A549 (cell line): ENCODE results near the gene GALNTL6. TPM values are rescaled to one million over a fixed set of nuclear protein-coding genes. Genes with fewer than 3 reads are reported as not detected.

Experiments used
- ATAC-seq, 2 experiments: fragments of 200-7000 bp in 1 of 2; fragments of >200 bp in 1 of 2; cut with Nextera tagmentation in 1 of 2; cut with Tn5 transposase in 1 of 2; 3 replicates each; pipeline versions ENCODE4 v1.8.0 to v1.9.1; 2018 to 2020; ENCODE audit warnings: mild to moderate bottlenecking in 1 of 2, moderate library complexity in 1 of 2
- CTCF ChIA-PET: fragments of 300-600 bp; sonication (Branson Sonifier 250); formaldehyde crosslinking; extraction: SDS; loops from one replicate; lab custom pipeline; 2021; ENCODE audit warnings: antibody characterized with exemption, inconsistent platforms; lab: Yijun Ruan, JAX
- POLR2A ChIA-PET: fragments of 350-600 bp; formaldehyde crosslinking; extraction: SDS; loops from one replicate; lab custom pipeline; 2021; ENCODE audit warnings: antibody characterized with exemption, inconsistent platforms; lab: Yijun Ruan, JAX
- DNase-seq, 2 experiments: peaks; one replicate each; pipeline versions ENCODE4 v3.0.0 to v3.0.0-alpha.2; 2011 to 2016; ENCODE audit warnings: low read depth in 1 of 2, low spot score in 1 of 2
- FAIRE-seq: peaks from 2 replicates; lab custom pipeline; 2011; peaks lifted over from hg19 to GRCh38; lab: Jason Lieb, UNC
- H3K27ac ChIP-seq, 2 experiments: fragments of >200 bp; sonication (Bioruptor Twin); formaldehyde crosslinking; 3 replicates each; pipeline ENCODE4 v1.5.1; 2016 to 2017
- H3K4me1 ChIP-seq: fragments of >200 bp; sonication (Bioruptor Twin); formaldehyde crosslinking; 3 replicates; pipeline ENCODE4 v1.6.1; 2016
- H3K4me2 ChIP-seq: fragments of >200 bp; sonication (Bioruptor Twin); formaldehyde crosslinking; 3 replicates; pipeline ENCODE4 v1.6.1; 2016
- H3K4me3 ChIP-seq: fragments of >200 bp; sonication (Bioruptor Twin); formaldehyde crosslinking; 3 replicates; pipeline ENCODE4 v1.5.1; 2016
- H3K9me3 ChIP-seq: fragments of >200 bp; sonication (Bioruptor Twin); formaldehyde crosslinking; 3 replicates; pipeline ENCODE4 v1.6.1; 2016
- ATOH8 ChIP-seq: fragments of 250-450 bp; sonication (Bioruptor Pico); IDR thresholded peaks from 2 replicates; pipeline ENCODE4 v1.5.0; 2020; ENCODE audit warnings: low read depth, mild to moderate bottlenecking, moderate library complexity
- BHLHE40 ChIP-seq: IDR thresholded peaks from 2 replicates; pipeline ENCODE4 v1.6.1; 2012; ENCODE audit warnings: low read depth, low read length, inconsistent platforms
- CBX8 ChIP-seq: fragments of 200-600 bp; sonication (generic); IDR thresholded peaks from 2 replicates; pipeline ENCODE4 v1.6.1; 2016
- CHD4 ChIP-seq: fragments of 200-600 bp; sonication (generic); IDR thresholded peaks from 2 replicates; pipeline ENCODE4 v1.6.1; 2016; ENCODE audit warnings: antibody characterized with exemption, mild to moderate bottlenecking, borderline replicate concordance
- CTCF ChIP-seq: fragments of >200 bp; sonication (Bioruptor Twin); formaldehyde crosslinking; IDR thresholded peaks from 3 replicates; pipeline ENCODE4 v1.5.1; 2016
- EP300 ChIP-seq, 2 experiments: fragments of >200 bp; sonication (Bioruptor Twin); formaldehyde crosslinking; IDR thresholded peaks; 2 replicates in 1 of 2; 3 replicates in 1 of 2; pipeline ENCODE4 v1.6.1; 2016 to 2017
- FOSL2 ChIP-seq, 2 experiments: fragments of 450-650 bp in 1 of 2; fragments of >200 bp in 1 of 2; sonication (Bioruptor Twin) in 1 of 2; formaldehyde crosslinking; IDR thresholded peaks; 2 replicates each; pipeline versions ENCODE4 v1.5.0 to v1.6.1; 2016 to 2020; ENCODE audit warnings: mild to moderate bottlenecking in 1 of 2, moderate library complexity in 1 of 2
- FOXS1 ChIP-seq: fragments of 250-450 bp; sonication (Bioruptor Pico); IDR thresholded peaks from 2 replicates; pipeline ENCODE4 v1.5.0; 2020; ENCODE audit warnings: mild to moderate bottlenecking, moderate library complexity
- HES2 ChIP-seq: fragments of >200 bp; sonication (Bioruptor Twin); formaldehyde crosslinking; IDR thresholded peaks from 2 replicates; pipeline ENCODE4 v1.6.1; 2016
- HEYL ChIP-seq: fragments of 250-450 bp; sonication (Bioruptor Pico); IDR thresholded peaks from 2 replicates; pipeline ENCODE4 v1.8.0; 2021; ENCODE audit warnings: mild to moderate bottlenecking, moderate library complexity
- HMGXB4 ChIP-seq: fragments of 250-450 bp; sonication (Bioruptor Pico); IDR thresholded peaks from 2 replicates; pipeline ENCODE4 v1.5.0; 2021; ENCODE audit warnings: mild to moderate bottlenecking, moderate library complexity, borderline replicate concordance
- HOXB13 ChIP-seq: fragments of 250-450 bp; sonication (Bioruptor Pico); IDR thresholded peaks from 2 replicates; pipeline ENCODE4 v1.5.0; 2020; ENCODE audit warnings: low read depth, mild to moderate bottlenecking, moderate library complexity
- JUN ChIP-seq, 2 experiments: fragments of >200 bp; sonication (Bioruptor Twin); formaldehyde crosslinking; IDR thresholded peaks; 2 replicates in 1 of 2; 3 replicates in 1 of 2; pipeline ENCODE4 v1.6.1; 2016 to 2017
- MAX ChIP-seq: IDR thresholded peaks from 2 replicates; pipeline ENCODE4 v1.6.1; 2012
- NFE2L2 ChIP-seq: fragments of 150-350 bp; conservative IDR thresholded peaks from 2 replicates; pipeline ENCODE4 v1.6.1; 2014; ENCODE audit warnings: low read length
- NR3C1 ChIP-seq: fragments of >200 bp; sonication (Bioruptor Twin); formaldehyde crosslinking; IDR thresholded peaks from 3 replicates; pipeline ENCODE4 v1.6.1; 2017
- RARB ChIP-seq: fragments of 250-450 bp; sonication (Bioruptor Pico); IDR thresholded peaks from 2 replicates; pipeline ENCODE4 v1.8.0; 2021; ENCODE audit warnings: mild to moderate bottlenecking, moderate library complexity
- REST ChIP-seq: fragments of 200-600 bp; sonication (generic); IDR thresholded peaks from 2 replicates; pipeline ENCODE4 v1.6.1; 2016; ENCODE audit warnings: antibody characterized with exemption, mild to moderate bottlenecking, moderate library complexity
- RFX5 ChIP-seq: fragments of 450-650 bp; IDR thresholded peaks from 2 replicates; pipeline ENCODE4 v1.7.1; 2014; ENCODE audit warnings: antibody characterized with exemption, mild to moderate bottlenecking, moderate library complexity
- TFCP2L1 ChIP-seq: fragments of 250-450 bp; sonication (Bioruptor Pico); IDR thresholded peaks from 2 replicates; pipeline ENCODE4 v1.5.0; 2021; ENCODE audit warnings: mild to moderate bottlenecking
- USF2 ChIP-seq: fragments of 450-650 bp; IDR thresholded peaks from 2 replicates; pipeline ENCODE4 v1.6.1; 2014; ENCODE audit warnings: antibody characterized with exemption
- WGBS: methylation state at CpG from one replicate; pipeline ENCODE4 v1.1.6; 2017; ENCODE audit errors: missing lambda C conversion rate; 5-methylcytosine and 5-hydroxymethylcytosine counted together
- polyA plus RNA-seq, 4 experiments: library from polyadenylated mRNA; depleted of rRNA in 3 of 4; stranded (reverse); fragments of >200 nt; fragmentation: RNase III in 1 of 4; extraction: RNeasy Plus Mini Kit Qiagen cat#74134 plus additional on column Dnase treatment in 1 of 4; gene quantifications; 2 replicates in 3 of 4; 3 replicates in 1 of 4; pipeline ENCODE4 v1.2.3, GENCODE V29; 2011 to 2017

Gene GALNTL6
- polyA plus RNA-seq, 2 of the 4 experiments (the other 2 are of a cell fraction): 0.06 to 0.49 TPM

GRCh38 chr4:173017802-173018201, 1204.6 kb downstream of the GALNTL6 start:
- no peak for FAIRE-seq
- no peak overlapping the region for H3K27ac ChIP-seq
- ChIA-PET CTCF (interaction anchor here (0.9 kb wide), 1 partner anchor 240 kb away, joined by 4 read pairs; no protein-coding TSS in a partner anchor), POLR2A (no interaction called here)
- no peak for DNase-seq
- H3K9me3 ChIP-seq: no peaks in the 10 kb centered on the region
- no peak for TF ChIP-seq RARB (CRISPR knock-in tag)
- no peak for TF ChIP-seq HOXB13 (CRISPR knock-in tag)
- TF ChIP-seq HEYL (CRISPR knock-in tag): no peak
- no peak for TF ChIP-seq TFCP2L1 (CRISPR knock-in tag)
- no peak for TF ChIP-seq USF2
- no peak for TF ChIP-seq REST
- TF ChIP-seq NR3C1: no peak
- TF ChIP-seq CTCF: no peak
- TF ChIP-seq BHLHE40: no peak
- no peak for TF ChIP-seq MAX
- no peak for TF ChIP-seq CHD4
- no peak for TF ChIP-seq NFE2L2
- TF ChIP-seq FOXS1: no peak
- TF ChIP-seq ATOH8 (CRISPR knock-in tag): no peak
- peaks cover 23% of the 10 kb centered on the region for H3K4me1 ChIP-seq
- H3K4me2 ChIP-seq: no peak overlapping the region
- no peak for ATAC-seq
- no peak overlapping the region for H3K4me3 ChIP-seq

- H3K4me2 ChIP-seq: no peak overlapping the region
- ChIA-PET CTCF (no interaction called here), POLR2A (no interaction called here)
- no peak overlapping the region for H3K27ac ChIP-seq
- DNase-seq (no peak), FAIRE-seq (no peak), ATAC-seq (no peak)
- no peaks in the 10 kb centered on the region for H3K9me3 ChIP-seq
- WGBS: 81% methylated on average over 3 of the region's 3 CpGs
- H3K4me1 ChIP-seq: peaks cover 17% of the 10 kb centered on the region
- no peak overlapping the region for H3K4me3 ChIP-seq
- TF ChIP-seq JUN (IDR thresholded peaks at IDR 0.05) (no peak), FOXS1 (no peak), CTCF (no peak), FOSL2 (IDR thresholded peaks at IDR 0.05) (no peak), FOSL2 (CRISPR knock-in tag; IDR thresholded peaks at IDR 0.05) (no peak), HMGXB4 (CRISPR knock-in tag) (no peak), REST (no peak), EP300 (IDR thresholded peaks at IDR 0.05) (no peak), RFX5 (no peak), CBX8 (no peak), HES2 (no peak)
Measured at GRCh38 chr4:173018446-173018845, 1205.2 kb downstream of the GALNTL6 start.
